NOMO-1 treated with DMSO at 0.1 percent for 48 hours (cell line): ENCODE measurements around the gene ARHGAP26.

ENCODE experiments used
- DNase-seq: peaks from one replicate; lab custom pipeline; 2025; ENCODE audit not compliant: unreplicated experiment; lab: John Stamatoyannopoulos, UW

Gene ARHGAP26

GRCh38 chr5:142769793-142770649 lies at the start of gene ARHGAP26:
Gene ARHGAP26, plus strand, starts transcription at chr5:142770377. Its CDS starts 385 bp downstream, at chr5:142770762.
- peak; percentile 98 for DNase-seq

DNA sequence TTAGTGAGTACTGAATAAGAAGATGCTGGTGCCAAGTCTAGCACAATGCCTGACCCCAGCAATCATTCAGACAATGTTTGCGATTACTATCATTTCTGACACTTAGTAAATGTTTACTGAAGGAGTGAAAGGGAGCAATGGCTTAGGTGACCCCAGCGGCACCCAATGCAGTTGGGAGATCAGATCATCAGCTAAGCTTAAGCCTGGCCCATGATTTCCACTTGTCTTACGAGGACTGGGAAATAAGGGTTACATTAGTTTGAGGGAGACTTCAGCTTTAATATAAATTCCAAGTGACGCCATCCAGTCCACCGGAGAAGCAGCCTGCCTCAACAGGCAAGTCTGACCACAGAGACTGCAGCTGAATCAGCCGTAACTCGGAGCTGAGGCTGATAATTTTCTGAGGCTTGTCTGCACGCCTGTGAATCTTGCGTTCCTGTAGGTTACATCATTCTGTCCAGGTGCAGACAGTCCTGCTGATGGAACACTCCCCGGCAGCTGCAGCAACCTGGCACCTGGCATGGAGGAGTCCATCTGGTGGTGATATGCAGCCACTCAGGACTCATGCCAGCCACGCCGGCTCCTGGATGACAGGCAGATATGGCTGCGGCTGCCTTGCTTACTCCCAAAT lies 49.4 kb upstream of the ARHGAP26 start:
- no peak for DNase-seq

DNA sequence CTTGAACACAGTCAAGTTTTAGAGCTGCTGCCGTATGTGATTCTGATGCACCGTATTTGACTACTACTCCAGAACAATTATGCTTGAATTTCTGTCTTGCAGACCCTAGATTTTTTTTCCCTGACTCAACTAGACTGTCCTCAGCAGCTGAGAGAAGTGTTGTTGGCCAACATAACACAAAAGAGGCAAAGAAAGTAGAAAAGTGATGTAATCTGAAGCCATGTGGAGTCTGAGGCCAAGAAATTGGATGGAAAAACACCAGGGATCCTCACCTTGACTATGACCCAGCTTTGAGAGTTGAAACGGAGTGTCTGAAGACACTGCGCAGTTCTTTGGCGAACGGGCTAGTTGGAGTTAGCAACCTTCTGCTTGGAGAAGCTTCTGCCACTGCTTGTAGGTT lies 48.0 kb upstream of the ARHGAP26 start:
- no peak for DNase-seq

GRCh38 chr5:142722896-142723295 lies 47.3 kb upstream of the ARHGAP26 start:
- DNase-seq = no peak

DNA sequence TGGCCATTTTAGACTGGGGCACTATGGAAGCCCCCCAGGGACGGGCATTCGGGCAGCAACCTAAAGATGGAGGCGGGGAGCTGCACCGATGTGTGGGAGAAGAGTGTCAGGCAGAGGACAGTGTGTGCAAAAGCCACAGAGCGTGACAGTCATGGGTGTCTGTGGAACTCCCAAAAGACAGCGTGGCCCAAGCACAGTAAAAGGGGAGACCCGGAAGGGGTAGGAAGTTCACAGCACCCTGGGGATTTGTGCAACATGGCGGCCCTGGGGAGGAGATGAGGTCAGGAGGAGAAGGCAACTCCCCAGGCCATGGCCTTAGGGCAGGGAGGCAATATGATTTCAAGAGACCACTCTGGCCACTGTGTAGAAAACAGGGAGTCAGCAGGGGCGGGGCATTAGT lies 45.4 kb upstream of the ARHGAP26 start:
- no peak for DNase-seq

DNA sequence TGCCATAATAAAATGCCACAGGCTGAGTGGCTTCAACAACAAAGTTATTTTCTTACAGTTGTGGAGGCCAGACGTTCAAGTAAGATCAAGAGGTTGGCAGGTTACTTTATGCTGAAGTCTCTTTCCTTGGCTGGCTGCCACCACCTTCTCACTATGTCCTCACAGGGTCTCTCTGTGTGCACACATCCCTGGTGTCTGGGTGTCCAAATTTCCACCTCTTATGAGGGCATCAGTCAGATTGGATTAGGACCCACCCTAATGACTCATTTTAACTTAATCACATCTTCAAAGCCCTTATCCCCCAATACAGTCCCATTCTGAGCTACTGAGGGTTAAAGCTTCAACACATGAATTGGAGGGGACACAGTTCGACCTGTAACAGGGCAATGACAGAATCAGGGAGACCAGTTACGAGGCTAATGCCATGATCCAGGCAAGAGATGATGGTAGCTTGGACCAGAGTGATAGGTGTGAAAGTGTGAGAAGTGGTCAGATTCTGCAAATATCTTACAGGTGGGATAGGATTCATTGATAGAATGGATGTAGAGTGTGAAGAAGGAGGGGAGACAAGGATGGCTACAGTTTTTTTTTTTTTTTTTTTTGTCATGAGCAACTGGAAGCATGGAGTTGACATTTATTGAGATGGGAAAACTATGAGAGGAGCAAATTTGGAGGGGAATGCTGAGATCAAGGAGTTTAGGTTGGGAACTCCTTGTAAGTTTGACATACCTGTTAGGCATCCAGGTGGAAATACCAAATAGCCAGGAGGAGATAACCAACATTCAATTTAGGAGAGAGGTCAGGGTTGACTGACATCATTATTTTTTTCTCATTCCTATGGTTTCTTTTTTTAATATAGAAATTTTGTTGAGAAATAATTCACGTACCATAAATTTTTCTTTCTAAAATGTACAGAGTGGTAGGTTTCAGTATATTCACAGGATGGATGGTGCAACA lies 44.7 kb upstream of the ARHGAP26 start:
- DNase-seq = no peak

- DNase-seq = peak; percentile 83
These were observed 43.9 kb upstream of the ARHGAP26 start for GRCh38 chr5:142726188-142726731.

DNA sequence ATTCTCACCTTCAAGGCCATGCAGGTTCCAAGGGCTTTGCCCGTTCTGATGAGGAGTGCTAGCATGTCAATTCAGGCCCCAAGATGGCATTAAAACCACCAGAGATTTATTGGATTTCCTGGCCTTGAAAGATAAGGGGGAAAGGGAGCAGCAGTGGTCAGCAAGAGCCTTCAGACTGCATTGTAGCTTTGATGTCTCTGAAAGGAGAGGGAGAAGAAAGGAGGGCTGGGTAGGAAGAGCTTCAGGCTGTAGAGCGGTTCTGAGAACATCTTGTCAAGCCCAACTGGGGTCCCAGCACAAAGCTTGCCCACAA lies 42.5 kb upstream of the ARHGAP26 start:
- no peak for DNase-seq

DNA sequence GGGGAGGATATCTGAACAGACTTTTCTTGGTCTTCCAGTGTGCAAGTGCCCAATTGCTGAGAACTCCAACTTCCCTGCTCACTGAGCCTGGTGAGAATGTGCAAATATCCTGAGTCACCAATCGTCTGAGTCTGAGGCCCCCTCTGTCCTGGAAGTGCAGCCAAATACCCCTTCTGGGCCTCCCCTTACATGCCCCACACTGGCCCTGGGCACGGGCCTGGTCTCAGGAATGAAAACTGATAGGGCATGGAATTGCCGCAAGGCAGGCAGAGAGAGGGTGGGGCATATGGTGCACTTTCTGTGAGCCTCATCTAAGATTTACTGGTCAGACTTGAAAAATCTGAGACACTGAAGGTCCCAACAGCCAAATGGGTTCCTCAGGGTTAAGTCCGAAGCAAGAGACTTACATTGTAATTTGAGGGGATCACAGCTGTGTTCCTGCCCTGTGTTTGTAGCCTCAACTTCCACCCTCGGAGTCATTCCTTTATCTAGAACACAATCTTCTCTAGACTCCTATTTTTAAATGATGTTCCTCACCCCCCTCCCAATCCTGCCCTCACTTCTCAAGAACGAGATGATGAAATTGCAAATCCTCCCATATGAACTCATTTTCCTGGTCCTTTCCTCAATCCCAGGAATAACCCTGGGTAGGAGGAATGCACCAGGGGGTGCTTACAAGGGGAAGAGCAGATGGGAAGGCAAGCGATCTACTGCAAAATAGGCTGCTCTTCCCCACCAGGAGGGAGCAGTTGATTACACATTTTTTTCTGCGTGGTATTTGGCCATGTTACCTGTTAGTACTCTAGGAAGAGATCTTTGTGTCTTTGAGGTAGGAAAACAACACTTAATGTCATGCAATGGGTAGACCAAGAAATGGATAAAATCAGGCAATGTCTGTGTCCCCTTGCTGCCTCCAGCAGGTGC lies 34.6 kb upstream of the ARHGAP26 start:
- DNase-seq = no peak

GRCh38 chr5:142736247-142736632 lies 33.9 kb upstream of the ARHGAP26 start:
- DNase-seq = no peak

- DNase-seq = peak; percentile 83
These were observed 33.0 kb upstream of the ARHGAP26 start for GRCh38 chr5:142737179-142737578.

DNA sequence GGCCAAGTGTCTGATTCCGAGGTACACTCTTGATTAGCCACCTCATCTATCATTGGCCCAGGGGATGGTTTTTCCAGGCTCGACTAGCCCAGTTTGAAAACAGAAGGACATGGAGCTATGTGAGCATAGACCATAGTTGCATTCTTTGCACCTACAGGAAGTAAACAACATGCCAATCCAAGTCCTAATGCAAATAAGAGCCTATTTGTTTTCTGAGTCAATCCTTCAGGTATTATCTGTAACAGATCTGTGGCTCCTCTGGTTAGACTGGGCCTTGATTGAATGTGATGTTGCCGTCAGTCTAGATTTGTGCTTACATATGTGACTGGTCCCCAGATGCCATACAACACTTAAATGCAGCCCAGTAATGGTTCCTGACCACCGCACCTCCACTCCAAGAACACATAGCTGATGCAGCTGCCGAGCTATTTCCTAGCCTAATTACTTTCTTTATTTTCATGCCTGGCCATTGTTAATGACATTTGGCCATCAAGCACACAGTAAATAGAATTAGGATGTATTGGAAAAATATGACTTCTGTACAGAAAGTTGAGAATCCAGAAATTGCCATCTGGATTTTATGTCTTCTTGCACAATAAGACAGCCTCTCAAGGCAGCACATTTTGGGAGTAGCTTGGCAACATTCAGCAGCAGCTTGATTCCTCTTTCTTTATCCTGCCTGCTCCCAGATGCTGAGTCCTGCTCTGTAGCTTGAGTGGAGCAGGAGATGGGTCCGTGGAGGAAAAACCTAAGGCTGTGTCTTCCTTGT lies 29.5 kb upstream of the ARHGAP26 start:
- DNase-seq = no peak

DNA sequence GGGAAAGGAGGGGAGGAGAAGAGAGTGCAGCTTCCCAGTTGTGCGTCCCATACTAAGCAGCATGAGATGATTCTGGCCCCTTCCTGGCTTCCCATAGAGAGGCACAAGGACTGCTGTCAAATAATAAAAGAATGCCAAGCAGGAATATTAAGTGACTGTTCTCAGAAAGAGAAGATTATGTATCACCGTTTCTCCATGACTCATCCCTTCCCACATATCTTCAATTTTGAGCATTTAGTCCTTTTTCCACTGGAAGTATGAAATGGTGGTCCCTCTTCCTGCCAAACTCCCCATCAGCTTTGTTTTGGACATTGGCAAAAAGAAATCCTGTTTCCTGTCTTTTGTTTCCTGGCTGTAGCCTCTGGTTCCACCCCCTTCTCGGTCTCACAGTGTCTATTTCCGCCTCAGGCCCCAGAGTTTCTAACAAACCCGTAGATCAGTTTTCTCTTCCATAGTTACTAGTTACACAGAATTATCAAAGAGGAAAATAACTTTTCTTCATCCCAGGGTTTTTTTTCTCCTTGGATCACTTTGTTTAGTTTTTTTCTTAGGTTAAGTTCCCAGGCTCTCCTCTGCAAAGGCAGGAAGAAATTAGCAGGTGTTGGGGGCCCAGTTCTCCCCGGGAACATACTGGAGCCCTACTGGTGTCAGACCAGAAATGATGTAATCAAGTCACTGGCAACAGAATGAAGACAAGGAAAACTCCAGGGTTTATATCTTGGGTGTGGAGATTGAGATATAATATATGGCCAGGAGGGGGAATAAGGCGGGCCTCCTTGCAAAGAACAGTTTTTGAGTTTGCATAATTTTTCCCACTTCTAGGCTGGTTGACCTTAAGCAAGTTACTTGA lies 26.4 kb upstream of the ARHGAP26 start:
- DNase-seq = no peak

DNA sequence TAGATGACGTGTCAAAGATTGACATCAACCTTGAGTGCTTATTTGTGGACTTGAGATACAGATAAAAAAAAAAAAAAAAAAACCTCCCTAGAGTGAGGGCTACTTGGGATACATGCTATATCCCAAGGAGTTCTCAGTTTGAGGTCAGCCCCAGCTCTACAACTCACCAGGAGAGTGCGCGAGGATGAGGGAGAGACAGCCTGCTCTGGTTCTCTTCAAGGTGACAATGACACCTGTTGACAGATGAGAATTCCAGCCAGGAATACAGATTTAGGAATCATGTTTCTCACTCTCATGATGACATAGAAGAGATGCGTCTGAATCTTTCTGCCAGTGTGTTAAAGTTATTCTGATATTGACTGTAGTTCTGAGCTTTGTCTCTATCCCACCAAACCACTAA lies 24.9 kb upstream of the ARHGAP26 start:
- DNase-seq = no peak

GRCh38 chr5:142746532-142747433 lies 23.4 kb upstream of the ARHGAP26 start:
- no peak for DNase-seq

GRCh38 chr5:142748132-142748531 lies 22.0 kb upstream of the ARHGAP26 start:
- no peak for DNase-seq

DNA sequence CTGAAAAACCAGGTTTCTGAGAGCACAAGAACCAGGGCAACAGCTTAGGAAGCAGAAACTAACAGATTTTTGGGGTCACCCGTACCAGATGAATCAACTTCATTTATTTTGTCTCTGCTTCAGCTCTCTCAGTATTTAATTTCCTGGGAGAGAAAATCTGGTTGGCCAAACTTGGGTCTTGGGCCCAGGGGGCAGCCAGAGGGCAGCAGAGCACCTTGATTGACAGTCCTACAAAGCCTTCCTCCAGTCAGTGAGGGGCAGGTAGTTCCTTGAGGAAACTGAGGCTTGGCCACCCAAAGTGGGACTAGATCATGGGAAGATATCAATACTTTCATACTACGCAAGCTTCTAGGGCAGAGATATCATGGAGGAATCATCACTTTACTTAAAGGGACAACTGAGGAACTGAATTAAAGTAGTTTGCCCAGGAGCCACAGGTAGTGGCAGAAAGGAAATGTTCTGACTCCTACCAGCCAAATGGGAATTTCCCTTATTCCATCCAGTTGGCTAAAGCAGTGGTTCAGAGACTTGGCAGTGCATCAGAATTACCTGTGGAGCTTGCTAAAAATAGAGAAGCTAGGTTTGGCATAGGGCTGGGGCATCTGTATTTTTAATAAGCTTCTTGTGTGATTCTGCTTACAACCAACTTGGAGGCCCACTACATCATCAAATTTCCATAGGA lies 21.5 kb upstream of the ARHGAP26 start:
- DNase-seq = peak; percentile 25
